ENCODE measurements around the gene SMIM22. TPM values are rescaled to one million over a fixed set of nuclear protein-coding genes. Genes with fewer than 3 reads are reported as not detected.

Gene SMIM22
- total and polyA plus RNA-seq, 2 of the 8 experiments (the other 6 are each of a cell fraction or from before 2014, with no cell fraction given), result not detected

DNA sequence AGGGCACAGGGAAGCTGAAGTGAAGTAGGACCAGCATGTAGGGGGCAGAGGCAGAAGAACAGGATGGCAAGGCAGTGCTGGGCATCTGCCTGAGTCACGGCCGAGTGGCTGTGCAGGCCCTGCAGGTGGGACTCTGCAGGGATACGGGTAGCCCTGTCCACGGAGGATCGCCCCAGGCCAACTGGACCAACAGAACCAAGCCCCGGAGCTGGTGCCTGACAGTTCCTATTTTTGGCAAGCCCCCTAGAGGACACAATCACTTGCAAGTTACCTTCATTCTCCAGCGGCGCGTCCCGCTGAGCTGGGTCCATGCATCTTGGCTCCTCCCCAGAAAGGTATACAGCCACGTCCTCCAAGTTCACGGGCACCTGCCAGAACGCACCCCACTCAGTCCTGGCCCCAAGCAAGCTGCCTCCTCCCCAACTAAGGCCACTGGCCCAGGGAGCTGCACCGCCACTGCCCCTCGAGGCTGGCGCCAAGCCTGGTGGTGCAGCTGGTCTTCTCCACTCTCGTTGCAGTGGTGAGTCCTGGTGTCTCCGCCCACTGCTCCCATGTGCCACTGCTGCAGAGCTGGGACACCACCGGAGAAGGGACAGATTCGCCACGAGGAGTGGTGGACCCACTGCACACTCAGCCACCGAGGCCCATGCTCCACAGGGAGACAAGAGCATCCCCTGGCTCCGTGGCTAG is 34.8 kb upstream of the SMIM22 start:
- peaks cover 5% of the 10 kb centered on the region; the same call in 1 of the 2 replicates for H3K79me1 ChIP-seq (ENCODE audit: low read depth, low read length)
- no peak overlapping the region for H4K91ac ChIP-seq (replicated peaks; ENCODE audit: insufficient read length, low read length)
- H3K36me3 ChIP-seq (ENCODE audit: control insufficient read depth in 2 of 4, insufficient read depth in 4 of 4, low read length in 3 of 4), result peaks cover 14 to 41% (median 22%) of the 10 kb centered on the region in 4 experiments

More for the DNA sequence above, 34.8 kb upstream of the SMIM22 start:
- Histone ChIP-seq H2BK15ac (ENCODE audit: low read length) (no peak overlapping the region), H3K27me3 (replicated peaks in 1 of 4; ENCODE audit: control insufficient read depth in 3 of 4, extremely low read depth in 1 of 4, insufficient read depth in 3 of 4, low read length in 3 of 4) (no peaks in the 10 kb centered on the region), H3K23me2 (ENCODE audit: low read depth, low read length) (no peaks in the 10 kb centered on the region; the same call in 1 of the 2 replicates), H4K8ac (ENCODE audit: extremely low read depth, insufficient read depth, low read length) (no peak overlapping the region), H3K4me1 (replicated peaks in 1 of 4; ENCODE audit: control insufficient read depth in 3 of 4, insufficient read depth in 4 of 4, low read length in 3 of 4) (no peaks in the 10 kb centered on the region), H4K5ac (ENCODE audit: insufficient read length, low read depth, low read length) (no peak overlapping the region), H3K9me3 (ENCODE audit: insufficient read depth in 2 of 2, low read depth in 1 of 2, low read length in 1 of 2) (peaks cover 0 to 5% of the 10 kb centered on the region in 2 experiments; a peak in 1 of 4 replicates), H2BK5ac (ENCODE audit: low read depth, low read length) (no peak overlapping the region), H2AFZ (ENCODE audit: low read length) (no peak overlapping the region), H2BK20ac (ENCODE audit: low read length) (no peak overlapping the region), H2AK5ac (ENCODE audit: low read depth, low read length) (no peak overlapping the region), H3K56ac (replicated peaks; ENCODE audit: insufficient read length, low read depth, low read length) (no peak overlapping the region), H2BK120ac (replicated peaks; ENCODE audit: low read depth, low read length) (no peak overlapping the region), H3K14ac (ENCODE audit: insufficient read length) (no peak overlapping the region), H3K4ac (replicated peaks; ENCODE audit: insufficient read length, low read depth, low read length) (no peak overlapping the region), H3K27ac (ENCODE audit: low read depth, low read length) (no peak overlapping the region), H3K79me2 (ENCODE audit: control insufficient read depth in 1 of 2, insufficient read depth in 2 of 2, low read length in 2 of 2) (peaks cover 0 to 7% of the 10 kb centered on the region in 2 experiments; a peak in 1 of 4 replicates), H3K4me2 (ENCODE audit: insufficient read depth in 1 of 2, low read depth in 2 of 2, low read length in 2 of 2) (no peak overlapping the region), H3K4me3 (ENCODE audit: extremely low read depth in 1 of 4, insufficient read depth in 2 of 4, low read depth in 3 of 4, low read length in 4 of 4) (no peak overlapping the region), H3K9ac (replicated peaks in 1 of 4; ENCODE audit: extremely low read depth in 1 of 4, low read depth in 3 of 4, low read length in 3 of 4) (no peak overlapping the region), H3K23ac (ENCODE audit: insufficient read length) (no peak overlapping the region), H4K20me1 (replicated peaks in 1 of 2; ENCODE audit: control insufficient read depth in 1 of 2, insufficient read depth in 2 of 2, low read length in 2 of 2) (peaks cover 7 to 11% of the 10 kb centered on the region in 2 experiments), H3K18ac (ENCODE audit: extremely low read depth, low read length) (no peak overlapping the region), H2BK12ac (ENCODE audit: low read depth, low read length) (no peak overlapping the region)
- DNase-seq (ENCODE audit: low read depth in 1 of 2, low spot score in 2 of 2), result no peak
- POLR2A ChIA-PET (ENCODE audit: partially characterized antibody), result interaction anchor here (0.6 to 2.9 kb wide), 7 partner anchors 10 to 65 kb away, joined by 3 to 16 read pairs (median 3); no protein-coding TSS in a partner anchor
- no peak for FAIRE-seq
- WGBS, 2 experiments (ENCODE audit: extremely low coverage in 1 of 2, insufficient coverage in 1 of 2, insufficient read length in 1 of 2, insufficient replicate concordance in 2 of 2, low coverage in 1 of 2, low lambda C conversion rate in 2 of 2, missing lambda C conversion rate in 1 of 2), result 95% methylated on average over 23 of the region's 23 CpGs; no CpG with 5 or more reads in 1 of the 2 experiments
- CTCF ChIA-PET (ENCODE audit: partially characterized antibody), result interaction anchor here (1.1 to 2.4 kb wide), 6 partner anchors 10 to 65 kb away, joined by 3 to 8 read pairs (median 5); no protein-coding TSS in a partner anchor
- TF ChIP-seq CREB1 (IDR thresholded peaks at IDR 0.05), result no peak

All from H1 (cell line).